CD4-positive, alpha-beta T cell treated with Interleukin-21 for 1 hour (primary cell): Measurements from ENCODE around the gene CASP3.
A peak's percentile ranks its signal among the peaks of the same experiment; 100 is the strongest.
"Not testable (repeated sequence)": the region's sequence is repeated elsewhere in the genome, so short reads cannot be mapped to it uniquely, and the experiment has no call there.

ENCODE experiments used
- DNase-seq: peaks from one replicate; pipeline ENCODE4 v3.0.0-alpha.2; 2020

Gene CASP3

DNA sequence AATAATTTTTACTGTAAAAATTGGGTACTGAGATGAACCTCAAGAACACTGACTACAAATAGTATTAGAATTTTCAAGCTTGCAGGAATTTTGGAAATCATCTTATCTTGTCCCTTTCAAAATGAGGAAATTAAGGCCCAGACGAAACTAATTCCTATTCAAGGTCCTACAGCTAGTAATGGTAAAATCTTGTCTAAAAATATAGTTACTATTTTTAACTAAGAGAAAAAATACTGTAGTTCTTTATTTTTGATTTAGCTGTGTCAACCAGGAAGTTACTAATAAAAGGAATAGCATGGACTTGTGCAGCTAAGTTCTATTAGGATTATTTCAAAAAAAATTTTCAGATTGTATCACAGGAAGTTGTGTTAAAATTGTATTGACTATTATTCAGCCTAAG is 13.0 kb upstream of the CASP3 start:
- no peak for DNase-seq

- no peak for DNase-seq
Observed at GRCh38 chr4:184660978-184661377, 11.7 kb upstream of the CASP3 start.

- not testable (repeated sequence) for DNase-seq
Observed at GRCh38 chr4:184657820-184658219, 8.6 kb upstream of the CASP3 start.

- no peak for DNase-seq
Observed at GRCh38 chr4:184657144-184657543, 7.9 kb upstream of the CASP3 start.

- DNase-seq: no peak
Observed at GRCh38 chr4:184655889-184656869, 6.9 kb upstream of the CASP3 start.

DNA sequence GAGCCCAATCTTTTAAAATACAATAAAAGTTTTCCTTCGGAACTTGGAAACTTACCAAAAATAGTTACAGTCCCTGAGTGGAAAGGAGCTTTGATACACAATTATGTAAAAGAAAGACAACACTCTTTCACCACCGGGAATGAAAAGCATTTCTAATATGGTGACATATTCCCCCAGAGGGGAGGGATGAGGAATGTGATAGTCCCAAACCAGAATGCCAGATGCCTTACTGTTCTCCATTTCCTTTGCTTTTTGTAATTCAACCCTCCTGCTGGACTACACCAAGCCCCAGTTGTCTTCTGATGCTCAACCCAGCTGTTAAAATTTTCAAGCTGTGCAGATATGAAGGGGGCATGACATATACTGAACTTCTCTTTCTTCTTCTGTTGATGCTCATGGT is 4.4 kb upstream of the CASP3 start:
- DNase-seq: no peak

- DNase-seq: not testable (repeated sequence)
Observed at GRCh38 chr4:184652681-184653080, 3.4 kb upstream of the CASP3 start.

DNA sequence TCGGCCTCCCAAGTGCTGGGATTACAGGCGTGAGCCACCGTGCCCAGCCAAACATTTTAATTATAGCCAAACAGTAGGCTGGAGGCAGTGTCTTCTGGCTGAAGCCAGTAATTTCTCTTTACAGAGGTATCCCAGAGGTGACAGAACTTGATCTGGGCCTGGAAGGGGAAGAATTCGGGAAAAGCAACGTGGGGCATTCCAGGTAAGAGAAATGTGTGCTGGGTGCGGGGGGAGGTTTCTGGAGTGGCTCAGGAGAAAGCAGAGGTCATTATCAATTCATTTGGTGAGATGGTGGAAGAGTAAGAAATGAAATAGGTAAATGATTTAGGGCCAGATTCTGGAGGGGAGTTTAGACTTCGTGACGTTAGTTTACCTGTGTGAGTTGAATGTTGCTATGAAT is 2.7 kb upstream of the CASP3 start:
- no peak for DNase-seq

DNA sequence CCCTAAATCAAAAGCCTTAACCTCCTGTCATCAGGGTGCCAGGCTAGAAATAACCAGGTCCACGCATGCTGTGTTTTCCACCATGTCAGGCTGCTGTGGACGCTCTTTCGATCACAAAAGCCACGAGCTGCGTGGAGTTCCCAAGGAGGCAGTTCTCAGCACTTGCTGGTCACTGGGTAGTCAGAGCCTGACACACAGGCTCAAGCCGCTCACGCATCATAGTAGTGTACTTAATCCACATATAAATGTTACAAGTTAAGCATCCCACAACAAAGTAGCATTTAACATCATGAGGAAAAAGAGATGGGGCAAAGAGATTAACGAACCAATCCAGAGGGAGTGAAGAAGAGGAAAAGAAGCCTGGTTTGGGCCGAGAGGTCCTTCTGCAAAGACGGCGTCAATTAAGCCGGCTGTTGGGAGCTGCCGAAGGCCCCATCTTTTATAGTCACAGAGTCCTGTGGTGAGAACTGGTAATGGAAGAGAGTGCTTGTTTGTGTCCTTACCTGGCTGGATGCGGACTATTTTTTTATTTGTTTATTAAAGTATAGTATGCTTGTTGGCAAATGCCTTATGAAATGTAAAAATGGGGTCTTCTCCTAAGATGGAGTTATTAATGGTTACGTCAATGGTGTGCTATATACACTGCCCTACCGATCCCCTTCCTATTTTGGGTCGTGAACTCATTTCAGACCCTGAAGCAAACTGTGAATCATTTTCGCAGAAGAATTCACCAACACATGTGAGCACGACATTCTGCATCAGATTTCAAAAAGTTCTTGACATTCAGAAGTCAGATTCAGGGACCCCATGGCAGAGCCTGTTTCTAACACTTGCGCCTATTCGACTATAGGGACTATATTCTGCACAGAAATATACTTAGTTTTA is 966 bp upstream of the CASP3 start:
- no peak for DNase-seq

DNA sequence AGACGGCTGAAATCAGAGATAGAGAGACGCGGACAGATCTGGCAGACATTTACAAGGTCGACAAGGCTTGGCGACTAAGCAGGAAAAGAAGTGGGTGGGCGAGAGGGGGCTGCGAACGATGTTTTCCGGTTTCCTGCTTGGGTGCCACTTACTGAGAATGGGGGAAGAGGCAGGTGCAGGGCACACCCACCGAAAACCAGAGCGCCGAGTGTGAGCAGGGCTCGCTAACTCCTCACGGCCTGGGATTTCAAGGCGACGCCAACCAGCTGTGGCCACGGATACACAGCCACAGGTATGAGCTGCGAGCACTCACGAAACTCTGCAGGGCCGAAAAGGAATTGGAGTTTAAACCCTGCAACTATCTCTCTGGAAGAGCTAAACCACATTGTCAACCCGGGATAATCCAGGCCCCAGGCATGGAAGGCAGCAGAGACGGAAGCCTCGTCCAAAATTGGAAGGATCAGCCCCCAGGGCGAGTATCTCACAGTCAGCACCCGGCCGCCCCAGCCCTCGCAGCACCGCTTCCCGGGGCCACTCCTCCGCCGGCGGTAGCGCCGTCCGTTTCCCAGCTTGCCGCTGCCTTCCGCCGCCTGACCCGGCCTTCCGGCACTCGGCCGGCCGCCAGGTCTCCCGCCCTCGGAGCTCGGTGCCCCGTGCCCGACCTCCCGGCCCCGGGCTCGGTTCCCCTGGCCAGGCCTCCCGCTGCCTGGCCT is 778 bp downstream of the CASP3 start:
- peak; percentile 42 for DNase-seq

GRCh38 chr4:184648054-184648312 is 1.3 kb downstream of the CASP3 start:
- no peak for DNase-seq

- no peak for DNase-seq
Observed at GRCh38 chr4:184647266-184648053, 1.8 kb downstream of the CASP3 start.

DNA sequence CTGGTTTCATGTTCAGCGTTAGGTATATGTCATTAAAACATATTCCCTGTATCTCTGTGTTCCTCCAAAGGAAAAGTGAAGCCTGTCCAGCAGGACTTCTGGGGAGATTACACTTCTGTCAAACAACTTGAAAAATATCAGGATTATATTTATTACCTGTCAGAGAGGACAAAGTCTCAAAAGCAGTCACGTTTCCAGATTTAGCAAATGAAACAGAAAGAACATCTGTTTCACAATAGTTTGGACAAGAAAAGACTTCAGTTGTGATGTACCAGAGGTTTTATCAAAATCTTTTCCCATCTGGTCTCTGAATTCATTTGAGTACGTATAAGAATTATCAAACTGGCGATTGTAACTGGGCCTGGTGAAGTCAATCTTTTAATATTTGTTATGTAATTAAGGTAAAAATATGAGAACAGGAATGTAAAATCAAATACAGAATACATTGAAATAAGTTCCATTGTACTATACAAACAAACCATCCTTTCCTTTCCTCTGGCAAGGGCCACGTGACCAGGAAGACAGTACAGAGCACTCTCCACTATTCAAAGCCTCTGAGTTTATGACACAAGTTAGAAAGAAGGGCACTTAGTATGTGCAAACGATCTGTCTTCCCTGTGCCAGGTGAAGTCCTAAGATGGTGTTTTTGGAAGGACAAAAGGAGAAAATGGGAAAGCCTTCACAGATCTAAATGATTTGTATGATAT is 3.2 kb downstream of the CASP3 start:
- DNase-seq: no peak

- no peak for DNase-seq
Observed at GRCh38 chr4:184644553-184645307, 4.5 kb downstream of the CASP3 start.

DNA sequence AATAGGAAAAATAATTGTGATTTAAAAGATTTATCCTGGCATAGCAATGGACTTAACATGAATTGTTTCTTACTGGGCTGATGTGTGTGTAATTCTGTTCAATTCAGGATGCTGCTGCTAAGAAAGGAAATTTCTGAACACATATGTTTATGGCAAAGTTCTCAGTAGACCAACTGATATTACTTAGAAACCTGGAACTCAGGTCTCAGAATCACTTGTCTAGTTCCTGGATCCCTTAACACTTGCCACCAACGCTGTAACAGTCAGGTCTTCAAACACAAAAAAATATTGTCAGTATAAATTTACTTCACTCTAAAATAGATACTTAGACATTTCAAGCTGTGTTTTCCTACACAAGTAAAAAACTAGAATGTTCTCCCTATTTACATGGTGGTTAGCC is 5.5 kb downstream of the CASP3 start:
- no peak for DNase-seq

GRCh38 chr4:184641451-184641850 is 7.8 kb downstream of the CASP3 start:
- DNase-seq: no peak

DNA sequence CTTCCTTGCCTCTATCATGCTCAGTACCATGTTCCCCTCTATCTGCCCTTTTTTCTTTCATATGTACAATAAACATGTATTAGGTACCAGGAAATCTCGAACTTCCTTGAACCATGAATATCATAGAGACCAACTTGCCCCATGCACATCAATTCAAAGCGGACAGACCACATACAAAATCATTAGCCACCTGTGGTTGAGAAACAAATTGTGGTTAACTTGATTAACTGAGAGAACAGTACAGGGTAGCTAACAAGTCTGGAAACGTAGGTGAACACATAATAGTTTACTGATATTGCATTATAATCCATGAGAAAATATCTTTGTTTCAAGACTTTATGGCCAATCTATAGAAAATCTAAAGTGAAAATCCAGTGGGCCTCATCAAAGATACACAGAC is 8.2 kb downstream of the CASP3 start:
- no peak for DNase-seq

GRCh38 chr4:184636897-184637296 is 12.3 kb downstream of the CASP3 start:
- DNase-seq: no peak

- DNase-seq: no peak
Observed at GRCh38 chr4:184636144-184636543, 13.1 kb downstream of the CASP3 start.

- no peak for DNase-seq
Observed at GRCh38 chr4:184635381-184635780, 13.9 kb downstream of the CASP3 start.

GRCh38 chr4:184632842-184633241 is 16.4 kb downstream of the CASP3 start:
- DNase-seq: no peak
